Nucleus accumbens (tissue), 56 donors: ENCODE data around the gene MYO10.
"Not testable (repeated sequence)": the region's sequence is repeated elsewhere in the genome, so short reads cannot be mapped to it uniquely, and the experiment has no call there.

Source experiments
- DNase-seq, 56 donors: peaks; one replicate each; lab custom pipeline; 2025; lab: John Stamatoyannopoulos, UW

The MYO10 gene

GRCh38 chr5:16660982-16661381, 275.1 kb downstream of the MYO10 start:
- DNase-seq: no peak

GRCh38 chr5:16659536-16659935, 276.6 kb downstream of the MYO10 start:
- DNase-seq: no peak

- no peak for DNase-seq
These were observed 279.4 kb downstream of the MYO10 start for GRCh38 chr5:16656561-16657191.

- DNase-seq: no peak
These were observed 281.3 kb downstream of the MYO10 start for GRCh38 chr5:16654647-16655334.

GRCh38 chr5:16648739-16649138, 287.3 kb downstream of the MYO10 start:
- DNase-seq: not testable (repeated sequence)

GRCh38 chr5:16644301-16644889, 291.7 kb downstream of the MYO10 start:
- no peak for DNase-seq

- peak in 3 of 56 donors; percentile 2 to 27 (median 13) for DNase-seq
These were observed 293.2 kb downstream of the MYO10 start for GRCh38 chr5:16642867-16643266.

- DNase-seq: no peak
These were observed 296.9 kb downstream of the MYO10 start for GRCh38 chr5:16639206-16639605.

- DNase-seq: no peak
These were observed 307.7 kb downstream of the MYO10 start for GRCh38 chr5:16628376-16628775.

GRCh38 chr5:16626696-16627264, 309.3 kb downstream of the MYO10 start:
- no peak for DNase-seq

GRCh38 chr5:16625096-16625495, 311.0 kb downstream of the MYO10 start:
- DNase-seq: no peak

- no peak for DNase-seq
These were observed 317.0 kb downstream of the MYO10 start for GRCh38 chr5:16619136-16619535.

GRCh38 chr5:16618138-16618897, 317.8 kb downstream of the MYO10 start:
- no peak for DNase-seq

- DNase-seq: peak in 3 of 56 donors; percentile 6 to 33 (median 20)
These were observed 318.7 kb downstream of the MYO10 start for GRCh38 chr5:16617274-16617968.

GRCh38 chr5:16616536-16617273, 319.4 kb downstream of the MYO10 start, which contains the start of gene RETREG1:
RETREG1 (minus strand) TSS chr5:16616997; CDS start chr5:16616971, 26 bp downstream.
- DNase-seq: peak in 55 of 56 donors; percentile 13 to 91 (median 70)

- peak in 3 of 56 donors; percentile 26 to 47 (median 29) for DNase-seq
These were observed 320.1 kb downstream of the MYO10 start for GRCh38 chr5:16615741-16616535.

- no peak for DNase-seq
These were observed 324.1 kb downstream of the MYO10 start for GRCh38 chr5:16612007-16612406.
